HG03064 (cell line): ENCODE data around the gene CD9.
"Not testable (repeated sequence)": the region's sequence is repeated elsewhere in the genome, so short reads cannot be mapped to it uniquely, and the experiment has no call there.

Source experiments
- ATAC-seq: cut with Tn5 transposase; IDR thresholded peaks from one replicate; pipeline ENCODE4 v1.9.1; 2021; ENCODE audit warnings: low read depth; ENCODE audit not compliant: unreplicated experiment

Gene CD9, protein sequence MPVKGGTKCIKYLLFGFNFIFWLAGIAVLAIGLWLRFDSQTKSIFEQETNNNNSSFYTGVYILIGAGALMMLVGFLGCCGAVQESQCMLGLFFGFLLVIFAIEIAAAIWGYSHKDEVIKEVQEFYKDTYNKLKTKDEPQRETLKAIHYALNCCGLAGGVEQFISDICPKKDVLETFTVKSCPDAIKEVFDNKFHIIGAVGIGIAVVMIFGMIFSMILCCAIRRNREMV

DNA sequence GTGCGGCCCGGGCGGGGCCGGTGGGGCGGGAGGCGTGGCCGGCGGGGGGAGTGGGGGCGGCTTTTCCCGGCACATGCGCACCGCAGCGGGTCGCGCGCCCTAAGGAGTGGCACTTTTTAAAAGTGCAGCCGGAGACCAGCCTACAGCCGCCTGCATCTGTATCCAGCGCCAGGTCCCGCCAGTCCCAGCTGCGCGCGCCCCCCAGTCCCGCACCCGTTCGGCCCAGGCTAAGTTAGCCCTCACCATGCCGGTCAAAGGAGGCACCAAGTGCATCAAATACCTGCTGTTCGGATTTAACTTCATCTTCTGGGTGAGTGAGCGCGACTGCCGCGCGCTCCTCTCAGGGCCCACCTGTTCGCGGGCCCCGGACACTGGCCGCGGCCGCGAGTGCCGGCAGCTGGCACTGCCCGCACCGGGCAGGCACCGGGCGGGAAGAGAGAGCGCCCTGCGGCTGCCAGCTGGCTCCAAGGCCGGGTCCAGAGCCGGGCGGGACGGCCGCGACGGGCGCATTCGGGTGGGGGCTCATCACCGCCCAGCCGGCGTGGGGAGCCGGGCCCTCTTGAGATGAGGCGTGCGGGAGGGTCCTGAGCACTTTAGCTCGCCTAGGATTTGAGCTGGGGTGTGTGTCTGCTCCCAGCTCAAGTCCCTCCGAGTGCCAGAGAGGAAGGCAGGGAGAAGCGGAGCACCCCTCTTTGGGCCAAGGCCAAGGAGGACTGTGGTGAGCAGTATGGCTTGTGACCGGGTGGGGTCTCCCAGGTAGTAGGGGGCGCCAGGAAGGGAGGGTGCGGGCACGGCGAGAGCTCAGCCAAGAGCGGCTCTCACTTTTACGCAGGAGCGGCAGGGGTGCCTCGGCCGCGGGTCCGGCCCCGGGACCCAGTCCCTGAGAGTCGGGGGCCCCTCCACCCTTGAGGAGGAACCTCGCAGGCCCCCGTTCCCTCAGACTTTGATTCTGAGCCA lies at the start of gene CD9:
TSS of gene CD9 (plus strand) at position 145 of the 957 bp plus-strand sequence. CDS start at position 245, 100 bp downstream.
- ATAC-seq: no peak

DNA sequence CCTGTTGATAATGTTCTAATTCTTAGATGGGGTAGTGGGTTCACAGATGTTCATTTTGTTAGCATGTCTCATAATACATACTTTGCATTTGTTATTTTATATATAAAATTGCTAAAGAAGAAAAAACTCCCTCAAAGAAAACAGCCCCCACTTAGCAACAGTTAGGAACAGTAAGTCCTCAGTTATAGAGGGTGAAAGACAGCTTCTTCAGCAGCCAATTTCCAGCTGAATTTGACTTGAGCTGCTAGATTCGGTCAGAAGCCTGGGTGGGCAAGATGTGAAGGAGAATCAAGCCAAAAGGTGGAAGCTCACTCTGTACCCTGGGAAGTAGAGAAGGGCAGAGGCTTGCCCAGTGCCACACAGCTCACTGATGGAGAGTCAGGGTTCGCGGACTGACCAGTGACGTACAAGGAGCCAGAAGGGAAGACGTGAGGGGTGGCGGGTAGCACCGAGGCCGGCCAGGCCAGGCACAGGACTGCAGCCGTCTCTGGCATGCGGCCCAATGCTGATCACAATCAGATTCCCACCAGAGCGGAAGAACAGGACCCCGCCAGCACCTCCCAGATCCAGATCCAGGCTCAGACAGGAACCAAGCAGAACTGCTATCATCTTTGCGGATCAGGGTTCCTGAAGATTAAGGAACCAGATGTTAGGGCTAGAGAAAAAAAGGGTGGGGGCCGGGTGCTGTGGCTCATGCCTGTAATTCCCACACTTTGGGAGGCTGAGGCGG lies 45.3 kb upstream of the CD9 start:
- ATAC-seq: no peak

DNA sequence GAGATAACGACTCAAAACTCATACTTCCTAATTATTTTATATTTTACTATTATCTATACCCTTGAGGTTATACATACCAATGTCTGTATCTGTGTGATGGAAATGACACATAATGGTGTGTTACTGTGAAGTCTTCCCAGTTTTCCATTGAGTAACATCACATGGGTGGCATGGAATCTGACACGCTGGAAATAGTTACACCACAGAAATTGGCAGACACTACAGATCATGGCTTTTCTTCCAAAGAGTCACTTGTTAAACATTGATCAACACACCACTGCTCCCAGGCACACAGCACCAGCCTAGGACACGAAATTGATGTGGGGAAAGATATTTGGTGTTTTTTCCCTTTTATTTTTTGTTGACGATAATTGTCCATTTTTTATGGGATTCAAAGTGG lies 42.7 kb upstream of the CD9 start:
- no peak for ATAC-seq

DNA sequence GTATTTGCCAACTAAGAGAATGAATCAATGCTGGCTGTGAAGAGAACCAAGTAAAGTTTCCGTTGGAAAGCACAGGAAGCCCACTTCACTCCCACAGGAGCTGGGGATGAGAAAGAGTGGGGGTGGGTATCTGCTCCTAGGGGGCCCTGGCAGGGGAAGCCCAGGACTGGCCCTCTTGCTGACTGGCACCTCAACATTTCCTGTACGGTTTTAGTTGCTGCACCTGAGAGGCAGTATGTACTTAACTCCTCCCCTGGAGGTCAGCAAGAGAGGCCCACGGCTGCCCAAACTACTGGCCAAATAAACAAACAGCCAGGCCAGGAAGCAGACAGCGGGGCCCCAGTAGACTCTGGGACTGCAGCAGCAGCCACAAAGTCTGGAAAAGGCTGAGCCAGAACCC lies 41.9 kb upstream of the CD9 start:
- ATAC-seq: no peak

DNA sequence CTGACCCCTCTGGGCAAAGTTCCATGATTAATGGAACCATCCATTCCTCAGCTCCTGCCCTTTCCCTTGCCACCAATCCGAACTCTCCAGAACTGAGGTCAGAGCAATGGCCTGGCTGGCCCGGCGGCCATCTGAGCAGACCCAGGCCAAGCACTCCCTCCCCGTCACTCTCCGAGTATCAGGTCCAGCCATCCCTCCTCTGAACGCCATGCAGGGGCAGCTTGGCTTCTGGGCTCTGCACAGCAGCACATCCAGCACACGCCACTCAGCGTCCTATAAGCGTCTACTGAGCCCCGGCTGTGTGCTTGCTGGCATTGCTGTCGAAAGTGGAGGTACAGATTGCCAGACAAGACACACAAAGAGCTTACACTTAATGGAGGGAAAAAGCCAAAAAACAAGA lies 41.5 kb upstream of the CD9 start:
- ATAC-seq: no peak

DNA sequence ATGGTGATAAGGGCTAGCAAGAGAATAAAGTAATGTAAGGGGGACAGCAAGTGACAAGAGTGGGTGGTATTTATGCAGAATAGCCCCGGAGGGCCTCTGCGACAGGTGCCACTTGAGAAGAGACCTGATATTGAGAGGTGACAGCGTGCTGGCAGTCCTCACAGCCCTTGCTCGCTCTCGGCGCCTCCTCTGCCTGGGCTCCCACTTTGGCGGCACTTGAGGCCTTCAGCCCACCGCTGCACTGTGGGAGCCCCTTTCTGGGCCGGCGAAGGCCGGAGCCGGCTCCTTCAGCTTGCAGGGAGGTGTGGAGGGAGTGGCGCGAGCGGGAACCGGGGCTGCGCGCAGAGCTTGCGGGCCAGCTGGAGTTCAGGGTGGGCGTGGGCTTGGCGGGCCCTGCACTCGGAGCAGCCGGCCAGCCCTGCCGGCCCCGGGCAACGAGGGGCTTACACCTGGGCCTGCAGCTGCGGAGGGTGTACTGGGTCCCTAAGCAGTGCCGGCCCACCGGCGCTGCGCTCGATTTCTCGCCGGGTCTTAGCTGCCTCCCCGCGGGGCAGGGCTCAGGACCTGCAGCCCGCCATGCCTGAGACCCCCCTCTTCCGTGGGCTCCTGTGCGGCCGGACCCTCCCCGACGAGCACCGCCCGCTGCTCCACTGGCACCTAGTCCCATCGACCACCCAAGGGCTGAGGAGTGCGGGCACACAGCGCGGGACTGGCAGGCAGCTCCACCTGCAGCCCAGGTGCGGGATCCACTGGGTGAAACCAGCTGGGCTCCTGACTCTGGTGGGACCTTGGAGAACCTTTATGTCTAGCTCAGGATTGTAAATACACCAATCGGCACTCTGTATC lies 40.8 kb upstream of the CD9 start:
- ATAC-seq: not testable (repeated sequence)

DNA sequence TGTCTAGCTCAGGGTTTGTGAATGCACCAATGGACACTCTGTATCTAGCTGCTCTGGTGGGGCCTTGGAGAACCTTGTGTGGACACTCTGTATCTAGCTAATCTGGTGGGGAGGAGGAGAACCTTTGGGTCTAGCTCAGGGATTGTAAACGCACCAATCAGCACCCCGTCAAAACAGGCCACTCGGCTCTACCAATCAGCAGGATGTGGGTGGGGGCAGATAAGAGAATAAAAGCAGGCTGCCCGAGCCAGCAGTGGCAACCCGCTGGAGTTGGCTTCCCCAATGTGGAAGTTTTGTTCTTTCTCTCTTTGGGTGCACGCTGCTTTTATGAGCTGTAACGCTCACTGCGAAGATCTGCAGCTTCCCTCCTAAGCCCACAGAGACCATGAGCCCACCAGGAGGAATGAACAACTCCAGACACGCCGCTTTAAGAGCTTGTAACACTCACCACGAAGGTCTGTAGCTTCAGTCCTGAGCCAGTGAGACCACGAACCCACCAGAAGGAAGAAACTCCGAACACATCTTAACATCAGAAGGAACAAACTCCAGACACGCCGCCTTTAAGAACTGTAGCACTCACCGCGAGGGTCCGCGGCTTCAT lies 40.1 kb upstream of the CD9 start:
- not testable (repeated sequence) for ATAC-seq

DNA sequence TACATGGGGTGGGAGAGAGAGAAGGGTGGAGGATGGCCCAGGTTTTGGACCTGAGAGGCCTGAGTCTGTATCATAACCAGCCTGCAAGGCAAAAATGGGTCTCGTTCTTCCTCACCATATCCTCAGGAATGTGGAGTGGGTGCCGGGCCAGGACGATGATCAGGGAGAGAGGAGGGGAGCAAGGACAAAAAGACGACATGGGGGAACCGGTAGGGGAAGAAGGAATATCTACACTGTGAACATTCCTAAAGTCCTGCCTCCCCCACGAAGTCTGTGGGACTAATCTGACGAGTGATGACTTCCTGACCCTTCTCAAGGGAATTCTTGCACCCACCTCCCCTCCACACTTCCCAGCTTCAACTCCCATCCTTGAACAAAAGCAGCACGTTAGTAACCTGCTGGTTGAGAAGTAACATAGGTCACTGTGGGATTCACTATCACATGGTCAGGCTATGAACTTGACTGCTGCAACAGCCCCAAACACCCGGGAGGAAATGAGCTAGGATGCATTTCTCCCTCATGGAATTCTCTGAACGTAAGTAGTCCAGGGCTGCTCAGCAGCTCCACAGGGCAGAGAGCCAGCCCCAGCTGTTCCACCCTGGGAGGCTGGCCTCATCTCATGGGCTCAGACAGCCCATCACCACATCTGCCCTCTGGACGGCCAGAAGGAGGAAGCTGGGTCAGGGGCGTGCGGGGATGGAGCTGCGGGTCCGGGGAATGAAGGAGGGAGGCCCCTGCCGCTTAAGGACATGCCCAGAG lies 38.9 kb upstream of the CD9 start:
- no peak for ATAC-seq

DNA sequence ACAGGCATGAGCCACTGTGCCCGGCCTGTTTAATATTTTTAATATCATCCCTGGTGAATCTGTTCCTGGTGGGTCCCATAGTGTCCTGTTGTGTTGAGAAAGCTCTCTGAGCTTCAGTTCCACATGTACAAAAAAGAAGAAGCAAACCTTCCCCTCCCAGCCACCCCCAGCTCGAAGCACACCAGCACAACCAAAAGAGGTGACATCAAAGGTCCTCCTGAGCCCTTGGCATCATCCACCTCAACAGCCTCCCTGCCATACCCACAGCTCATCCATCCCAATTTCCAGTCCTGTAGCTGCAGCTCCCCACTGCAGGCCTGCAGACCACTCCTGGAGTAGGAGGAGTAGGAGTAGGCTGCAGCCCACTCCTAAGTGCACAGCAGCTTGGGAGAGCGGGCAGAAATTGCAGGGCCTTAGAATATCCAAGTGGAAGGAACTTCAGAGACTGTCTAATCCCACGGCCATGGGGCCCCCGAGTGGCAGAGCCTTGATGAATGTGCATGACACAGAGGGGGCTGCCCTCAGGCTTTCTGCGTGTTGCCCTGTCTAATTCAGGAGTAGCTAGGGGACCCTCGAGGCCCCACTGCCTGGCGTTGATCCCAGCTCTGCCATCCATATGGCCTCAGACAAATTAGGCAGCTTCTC lies 36.7 kb upstream of the CD9 start:
- ATAC-seq: no peak

DNA sequence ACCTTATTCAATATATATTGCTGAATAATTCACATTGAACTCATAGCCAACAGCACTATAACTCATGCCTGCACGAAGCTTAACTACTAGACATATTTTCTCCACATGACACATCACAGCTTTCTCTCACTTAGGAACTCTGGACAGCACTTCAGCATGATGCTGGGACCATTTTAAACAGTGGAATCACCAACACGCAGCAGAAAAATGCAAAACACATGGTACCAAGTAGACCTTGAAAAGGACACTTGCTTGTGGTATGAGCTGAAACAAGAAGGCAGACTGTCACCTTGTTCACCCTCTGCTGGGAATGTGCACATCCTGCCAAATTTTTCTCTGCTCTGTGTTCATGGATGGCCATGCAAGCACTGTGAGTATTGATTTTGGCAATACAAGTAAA lies 34.8 kb upstream of the CD9 start:
- ATAC-seq: no peak

DNA sequence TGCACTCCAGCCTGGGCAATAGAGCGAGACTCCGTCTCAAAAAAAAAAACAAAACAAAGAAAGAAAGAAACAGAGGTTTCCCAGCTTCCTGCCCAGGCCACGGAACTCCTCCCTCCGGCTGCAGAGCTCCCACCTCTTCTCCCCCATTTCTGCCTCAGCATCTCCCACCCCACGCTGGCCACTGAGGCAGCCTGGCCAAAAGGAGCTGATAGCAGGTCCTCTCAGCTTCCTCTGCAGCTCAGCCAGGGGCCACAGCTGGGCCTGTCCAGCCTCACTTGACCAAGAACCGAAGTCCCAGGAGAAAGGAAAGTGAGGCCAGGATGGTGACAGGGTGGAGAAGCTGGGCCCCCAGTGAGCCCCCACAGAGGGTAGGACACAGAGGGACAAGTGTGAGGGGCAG lies 33.4 kb upstream of the CD9 start:
- no peak for ATAC-seq

DNA sequence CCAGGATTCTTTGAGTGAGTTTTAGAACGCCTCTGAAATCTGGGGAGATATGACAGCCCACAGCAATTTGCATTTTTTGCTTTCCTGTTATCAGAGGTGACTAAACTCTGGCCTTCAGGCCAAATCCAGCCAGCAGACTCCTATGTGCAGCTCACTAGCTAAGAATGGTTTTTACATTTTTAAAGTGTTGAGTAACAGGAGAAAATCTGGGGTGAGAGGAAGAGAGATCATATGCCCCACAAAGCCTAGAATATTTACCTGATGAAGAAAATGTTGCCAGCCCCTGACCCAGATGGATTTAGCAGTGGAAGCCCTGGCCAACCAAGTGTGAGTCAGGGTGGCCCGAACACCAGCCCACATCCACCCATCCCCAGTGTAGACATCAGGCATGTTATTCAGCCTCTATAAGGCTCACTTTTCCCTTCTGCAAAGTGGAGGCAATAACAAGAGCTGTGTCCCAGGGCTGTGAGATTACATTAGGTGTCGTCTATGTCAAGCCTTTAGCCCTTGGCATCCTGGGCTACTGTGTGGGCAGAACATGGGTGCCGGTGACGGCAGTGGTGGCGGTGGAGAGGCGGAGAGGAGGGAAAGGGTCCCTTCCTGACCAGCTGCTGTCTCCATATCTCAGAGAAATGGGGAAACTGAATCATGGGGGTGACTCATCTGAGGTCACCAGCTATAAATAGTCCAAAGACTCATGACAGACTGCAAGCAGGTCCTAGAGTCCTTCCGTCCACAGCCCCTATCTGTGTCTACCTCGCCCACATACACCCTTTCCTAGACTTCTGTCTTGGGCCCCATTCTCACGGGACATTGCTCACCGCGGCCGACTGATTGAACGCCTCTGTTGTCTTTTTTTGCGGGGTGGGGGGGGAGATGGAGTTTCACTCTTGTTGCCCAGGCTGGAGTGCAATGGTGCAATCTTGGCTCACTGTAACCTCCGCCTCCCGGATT lies 32.6 kb upstream of the CD9 start:
- ATAC-seq: no peak

DNA sequence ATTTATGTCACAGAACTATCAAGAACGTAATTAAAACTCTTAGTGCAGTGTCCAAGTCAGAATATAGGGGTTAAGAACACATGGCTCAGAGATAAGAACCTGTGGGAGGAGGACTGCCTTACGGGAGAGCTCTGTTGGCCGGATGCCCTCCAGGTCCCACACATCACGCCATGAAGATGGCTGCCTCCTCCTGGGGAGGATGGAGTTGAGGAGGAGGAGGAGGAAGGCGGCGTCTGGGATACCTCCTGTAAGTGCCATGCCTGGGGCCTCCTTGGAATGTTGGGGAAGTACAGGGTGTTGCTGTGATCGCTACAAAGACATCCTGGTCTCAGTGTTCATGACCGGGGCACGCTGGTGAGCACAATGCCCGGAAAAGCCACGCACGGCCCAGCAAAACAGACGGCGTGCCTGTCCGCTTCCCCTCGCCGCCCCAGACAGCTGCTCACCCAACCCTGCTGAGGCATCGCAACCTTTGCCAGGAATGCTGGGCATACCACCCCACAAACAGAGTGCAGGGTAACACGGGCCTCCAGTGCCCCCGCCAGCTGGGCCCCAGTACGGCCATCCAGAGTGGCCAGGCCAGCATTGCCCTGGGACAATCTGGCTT lies 28.7 kb upstream of the CD9 start:
- ATAC-seq: no peak

DNA sequence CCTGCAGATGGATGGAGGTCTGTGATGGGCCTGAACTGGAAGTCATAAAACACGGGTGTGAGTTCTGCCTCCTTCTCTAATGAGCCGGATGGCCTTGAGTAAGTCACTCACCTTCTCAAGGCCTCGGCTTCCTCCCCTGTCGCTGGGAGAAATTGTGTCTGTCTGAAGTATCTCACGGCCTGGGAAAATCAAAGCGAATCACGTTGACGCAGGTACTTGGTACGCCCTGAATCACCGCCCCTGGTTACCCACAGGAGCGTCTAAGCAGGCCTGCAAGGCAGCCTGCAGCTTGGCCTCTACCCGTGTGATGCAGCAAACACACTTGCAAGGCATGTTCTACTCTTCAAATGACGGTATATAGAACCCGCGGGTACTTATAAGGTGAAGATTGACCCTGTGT lies 28.1 kb upstream of the CD9 start:
- no peak for ATAC-seq

DNA sequence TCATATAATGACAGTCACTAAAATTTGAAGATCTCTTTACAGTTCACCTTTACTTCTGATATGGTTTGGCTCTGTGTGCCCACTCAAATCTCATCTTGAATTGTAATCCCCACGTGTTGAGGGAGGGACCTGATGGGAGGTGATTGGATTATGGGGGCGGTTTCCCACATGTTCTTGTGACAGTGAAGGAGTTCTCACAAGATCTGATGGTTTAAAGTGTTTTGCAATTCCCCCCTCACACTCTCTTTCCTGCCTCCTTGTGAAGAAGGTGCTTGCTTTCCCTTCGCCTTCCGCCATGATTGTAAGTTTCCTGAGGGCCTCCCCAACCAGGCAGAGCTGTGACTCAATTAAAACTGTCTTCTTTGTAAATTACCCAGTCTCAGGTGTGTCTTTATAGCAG lies 27.3 kb upstream of the CD9 start:
- no peak for ATAC-seq

DNA sequence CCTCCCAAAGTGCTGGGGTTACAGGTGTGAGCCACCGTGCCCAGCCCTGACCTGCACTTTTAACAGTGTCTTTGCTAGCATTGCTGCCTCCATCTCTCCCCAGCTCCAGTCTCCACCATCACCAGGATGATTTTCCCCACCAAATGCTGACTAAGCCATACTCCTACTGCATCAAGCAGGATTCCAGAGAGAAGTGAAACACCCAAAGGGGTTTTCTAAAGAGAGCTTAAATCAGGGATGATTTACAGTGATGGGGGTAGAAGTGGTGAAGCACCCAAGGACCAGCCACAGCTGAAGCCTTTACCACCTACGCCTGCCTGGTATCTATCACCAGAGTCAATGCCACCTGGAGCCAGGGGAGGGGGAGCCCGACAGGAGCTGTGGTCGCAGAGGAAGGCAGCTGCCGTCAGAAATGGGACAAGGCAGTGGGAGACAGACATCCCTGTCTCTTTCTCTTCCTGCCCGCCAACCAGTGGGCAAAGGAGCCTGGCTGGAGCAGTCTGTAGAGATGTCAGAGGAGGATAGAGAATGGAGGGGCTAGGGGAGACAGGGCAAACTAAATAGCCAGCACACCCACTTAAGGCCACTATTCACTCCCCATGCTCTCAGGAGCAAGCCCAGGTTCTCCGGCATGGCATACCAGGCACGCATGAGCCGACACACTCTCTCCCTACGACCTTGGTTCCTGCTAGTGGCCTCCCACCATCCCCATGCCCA lies 22.4 kb upstream of the CD9 start:
- no peak for ATAC-seq
